Activated effector memory CD4-positive, alpha-beta T cell treated with Interleukin-2 at 50 U/mL for 16 hours (primary cell): ENCODE data around the gene MAML3.

Experiments used
- DNase-seq: peaks from one replicate; pipeline ENCODE4 v3.0.0-alpha.2; 2020

Gene MAML3

GRCh38 chr4:140068271-140068670 lies 85.7 kb downstream of the MAML3 start:
- DNase-seq: no peak

- no peak for DNase-seq
These were observed 87.7 kb downstream of the MAML3 start for GRCh38 chr4:140066031-140066930.

DNA sequence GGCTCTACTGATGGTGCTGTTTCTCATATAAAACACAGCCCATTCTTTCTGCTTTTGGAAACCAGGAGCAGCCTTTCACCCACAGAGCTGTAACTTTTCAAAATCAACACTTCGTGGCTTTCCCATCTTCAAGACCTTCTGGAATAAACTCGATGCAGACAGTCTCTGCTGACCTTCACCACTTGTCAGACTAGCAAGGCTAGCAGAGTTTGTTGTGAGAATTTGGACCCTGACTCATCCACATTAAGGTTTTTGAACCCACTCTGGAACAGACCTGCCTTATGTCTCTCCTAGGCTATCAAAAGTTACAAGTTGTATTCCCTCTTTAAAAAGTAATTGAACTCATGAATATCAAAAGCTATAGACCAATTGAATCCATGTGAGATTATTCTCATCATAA lies 88.6 kb downstream of the MAML3 start:
- DNase-seq: no peak

GRCh38 chr4:140061659-140062289 lies 92.2 kb downstream of the MAML3 start:
- DNase-seq: no peak

- no peak for DNase-seq
These were observed 92.8 kb downstream of the MAML3 start for GRCh38 chr4:140061194-140061593.

GRCh38 chr4:140059159-140059558 lies 94.8 kb downstream of the MAML3 start:
- no peak for DNase-seq

GRCh38 chr4:140057701-140058100 lies 96.3 kb downstream of the MAML3 start:
- DNase-seq: no peak

DNA sequence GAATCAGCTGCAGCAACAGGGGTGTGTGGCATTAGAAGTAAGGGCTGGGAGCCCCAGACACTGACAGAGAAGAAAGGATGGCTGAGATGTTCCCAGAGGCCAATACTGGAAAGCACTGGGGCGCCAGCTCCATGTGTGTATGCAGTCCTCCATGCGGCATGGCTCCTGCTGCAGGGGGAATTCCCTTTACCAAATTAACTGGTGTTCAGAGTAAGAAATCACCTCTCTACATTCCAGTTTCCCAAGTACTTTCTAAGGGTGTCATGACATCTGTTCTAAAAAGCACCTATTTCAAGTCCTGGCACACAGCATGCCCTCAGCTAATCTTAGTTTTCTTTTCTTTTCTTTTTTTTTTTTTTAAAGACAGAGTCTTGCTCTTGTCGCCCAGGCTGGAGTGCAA lies 98.0 kb downstream of the MAML3 start:
- no peak for DNase-seq

DNA sequence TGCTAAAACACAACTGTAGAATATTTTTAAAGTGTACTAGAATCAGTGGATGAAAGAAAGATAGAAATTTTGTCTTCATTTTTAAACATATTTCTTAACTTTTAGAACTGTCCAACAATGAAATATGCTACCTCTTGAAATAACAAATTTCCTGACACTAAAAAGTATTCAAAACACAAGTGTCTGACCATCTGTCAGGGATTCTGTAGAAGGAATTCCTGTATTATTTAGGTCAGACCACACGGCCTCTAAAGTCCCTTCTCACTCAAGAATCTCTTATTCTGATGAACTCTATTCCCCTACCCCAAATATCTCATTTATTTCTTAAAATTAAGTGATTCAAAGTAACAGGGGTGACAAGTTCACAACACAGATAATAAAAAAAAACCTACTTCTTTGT lies 99.1 kb downstream of the MAML3 start:
- DNase-seq: no peak

GRCh38 chr4:140053185-140053584 lies 100.8 kb downstream of the MAML3 start:
- DNase-seq: no peak

GRCh38 chr4:140052050-140052449 lies 101.9 kb downstream of the MAML3 start:
- DNase-seq: no peak

DNA sequence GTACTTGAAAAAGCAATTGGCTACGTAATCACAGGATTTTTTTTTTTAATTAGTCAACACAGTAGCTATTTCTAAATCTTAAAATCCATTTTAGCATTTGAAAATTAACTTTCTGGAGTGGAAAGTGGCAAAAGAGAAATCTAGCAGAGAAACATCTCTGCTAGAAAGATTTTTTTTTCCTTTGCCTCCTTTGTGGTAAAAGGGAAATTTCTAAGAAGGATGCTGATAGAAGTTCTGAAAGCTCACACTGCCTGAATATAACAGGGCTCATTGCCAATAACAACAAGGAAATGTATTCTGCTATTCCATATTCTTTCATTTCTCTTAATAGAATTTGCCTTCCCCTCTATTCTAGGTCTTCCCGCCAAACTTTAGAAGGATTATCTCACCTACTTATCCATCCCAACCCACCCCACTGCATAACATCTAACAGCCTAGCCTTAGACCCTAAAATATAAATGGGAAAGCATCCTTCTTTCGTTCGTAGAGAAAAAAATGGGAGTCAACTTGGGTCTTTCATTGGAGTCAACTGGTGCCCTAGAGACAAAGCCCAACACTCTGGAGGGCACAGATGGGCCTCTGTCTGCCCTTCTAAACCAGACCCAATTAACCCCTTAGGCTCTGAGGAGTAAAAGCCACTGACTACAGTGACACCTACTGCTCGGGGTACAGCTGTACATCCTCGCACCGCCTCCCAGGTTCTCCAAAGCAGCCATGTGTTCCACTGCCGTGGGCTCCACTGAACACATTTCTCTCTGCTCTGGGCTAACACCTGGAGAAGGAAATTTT lies 103.9 kb downstream of the MAML3 start:
- DNase-seq: no peak

GRCh38 chr4:140049024-140049848 lies 104.7 kb downstream of the MAML3 start:
- no peak for DNase-seq

GRCh38 chr4:140048419-140048995 lies 105.5 kb downstream of the MAML3 start:
- DNase-seq: no peak

DNA sequence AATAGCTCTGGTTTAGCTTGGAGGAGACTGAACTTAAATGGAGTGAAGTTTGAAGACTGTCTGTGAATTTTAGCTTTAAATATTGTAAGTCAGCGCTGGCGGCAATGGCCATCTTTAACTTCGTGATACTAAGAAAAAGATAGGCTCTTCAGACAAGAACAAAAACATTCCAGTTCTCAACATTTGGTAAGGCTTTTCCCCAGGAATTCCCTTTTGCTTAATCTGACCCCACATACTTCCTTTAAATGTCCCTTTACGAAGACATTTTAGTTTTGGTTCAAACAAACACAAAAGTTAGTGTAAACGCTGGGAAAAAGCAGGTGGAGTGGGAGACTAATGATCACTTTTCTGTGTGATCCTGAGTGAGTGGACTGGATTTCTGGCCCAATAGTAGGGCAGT lies 106.2 kb downstream of the MAML3 start:
- no peak for DNase-seq

- DNase-seq: no peak
These were observed 106.9 kb downstream of the MAML3 start for GRCh38 chr4:140047017-140047640.

DNA sequence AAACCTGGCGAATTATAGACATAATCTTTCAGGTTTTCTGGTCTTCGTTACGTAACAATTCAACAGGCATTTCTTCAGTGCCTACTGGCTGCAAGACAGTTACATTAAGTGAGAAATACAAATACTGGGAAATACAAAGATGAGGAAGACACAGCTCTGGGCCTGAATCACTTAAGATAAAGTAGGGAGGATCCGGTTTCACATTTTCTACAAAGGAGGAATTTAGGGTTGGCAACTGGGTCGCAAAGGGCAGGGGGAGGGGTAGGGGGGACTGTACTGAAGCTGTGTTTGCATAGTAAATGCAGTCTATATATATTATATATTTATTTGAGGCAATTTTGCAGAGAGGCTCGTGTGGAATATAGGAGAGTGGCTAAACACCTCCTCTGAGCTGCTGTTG lies 107.4 kb downstream of the MAML3 start:
- no peak for DNase-seq

DNA sequence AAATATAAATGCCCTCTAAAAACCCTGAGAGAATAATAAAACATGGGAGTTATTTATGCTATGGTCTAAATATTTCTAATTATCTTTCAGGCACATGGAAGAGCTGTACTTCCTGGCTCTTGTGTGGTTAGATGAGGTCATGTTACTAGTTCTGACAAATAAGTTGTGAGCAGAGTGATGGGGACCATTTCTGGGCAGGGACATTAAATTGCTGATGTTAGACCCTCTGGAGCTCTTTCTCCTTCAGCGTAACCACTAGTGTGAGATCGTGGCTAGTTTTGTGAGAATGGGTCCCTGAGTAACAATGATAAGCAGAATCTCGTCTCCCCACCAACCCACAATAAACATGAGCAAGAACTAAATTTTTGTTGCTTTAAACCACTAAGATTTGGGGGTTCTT lies 108.0 kb downstream of the MAML3 start:
- no peak for DNase-seq

DNA sequence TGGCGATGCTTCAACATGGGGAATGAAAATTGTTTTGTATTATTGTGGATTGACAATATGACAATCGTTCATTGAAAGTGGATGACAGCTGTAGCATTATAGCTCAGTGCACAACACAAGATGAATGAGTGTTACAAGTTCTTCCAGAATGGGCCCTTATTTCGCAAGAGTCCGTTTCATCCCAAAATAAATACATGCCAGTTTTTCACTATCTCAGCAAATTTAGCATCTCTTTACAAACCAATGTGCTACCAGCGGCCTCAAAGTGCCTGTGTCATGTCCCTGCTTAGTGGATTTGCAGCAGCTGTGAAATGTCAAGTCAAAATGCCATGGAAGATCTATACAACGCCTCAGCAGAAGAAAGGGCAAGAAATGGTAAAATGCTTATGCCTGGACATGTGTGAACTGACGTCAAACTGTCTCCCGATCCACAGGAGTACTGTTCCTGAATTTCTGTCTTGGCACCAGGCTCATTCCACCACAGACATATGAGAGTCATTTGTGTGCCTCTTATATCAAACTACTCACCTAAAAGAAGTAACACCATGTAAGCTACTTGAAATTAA lies 109.6 kb downstream of the MAML3 start:
- DNase-seq: no peak

- DNase-seq: no peak
These were observed 111.3 kb downstream of the MAML3 start for GRCh38 chr4:140042634-140043033.

DNA sequence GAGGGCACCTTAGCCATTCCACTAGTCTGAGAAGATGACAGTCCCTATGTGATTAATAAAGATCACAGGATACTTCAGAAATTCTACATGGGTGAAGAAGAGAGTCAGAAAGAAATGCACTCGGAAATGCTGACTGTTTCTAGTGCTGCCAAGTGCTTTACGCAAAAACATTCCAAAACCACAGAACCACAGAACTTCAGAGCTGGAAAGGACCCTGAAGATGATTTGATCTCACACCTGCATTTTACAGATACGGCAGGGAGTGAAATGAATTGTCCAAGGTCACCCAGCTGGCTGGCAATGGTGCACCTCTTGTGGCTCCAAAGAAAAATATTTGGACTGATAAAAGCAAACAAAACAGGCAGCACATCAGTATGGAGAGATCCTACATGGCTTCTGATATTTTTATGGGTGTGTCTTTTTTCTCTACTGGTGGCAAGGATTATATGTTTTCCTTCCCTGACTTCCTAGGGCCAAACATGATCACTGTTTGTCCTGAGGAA lies 115.9 kb downstream of the MAML3 start:
- no peak for DNase-seq
